GM23248 (cell line): ENCODE measurements around the gene NOX4. TPM values are rescaled to one million over a fixed set of nuclear protein-coding genes. Genes with fewer than 3 reads are reported as not detected.

Source experiments
- DNase-seq: peaks from one replicate; pipeline ENCODE4 v3.0.0-alpha.2; 2015
- H2AFZ ChIP-seq: fragments of 200-600 bp; sonication (generic); 2 replicates; pipeline ENCODE4 v1.6.1; 2016; ENCODE audit warnings: antibody characterized with exemption
- H3F3A ChIP-seq: fragments of 200-600 bp; sonication (generic); 2 replicates; pipeline ENCODE4 v1.6.1; 2016; ENCODE audit warnings: mild to moderate bottlenecking, antibody characterized with exemption, mixed run types; ENCODE audit not compliant: insufficient read depth
- H3K27ac ChIP-seq: fragments of 200-600 bp; sonication (generic); 2 replicates; pipeline ENCODE4 v1.5.1; 2016; ENCODE audit warnings: mild to moderate bottlenecking
- H3K27me3 ChIP-seq: fragments of 200-600 bp; sonication (generic); replicated peaks from 2 replicates; pipeline ENCODE4 v1.6.1; 2016; ENCODE audit warnings: mild to moderate bottlenecking; ENCODE audit not compliant: insufficient read depth
- H3K36me3 ChIP-seq: fragments of 200-600 bp; sonication (generic); 2 replicates; pipeline ENCODE4 v1.6.1; 2016; ENCODE audit warnings: low read depth, mild to moderate bottlenecking
- H3K4me1 ChIP-seq: fragments of 200-600 bp; sonication (generic); 2 replicates; pipeline ENCODE4 v1.6.1; 2016; ENCODE audit warnings: mild to moderate bottlenecking; ENCODE audit not compliant: insufficient read depth
- H3K4me2 ChIP-seq: fragments of 200-600 bp; sonication (generic); one replicate; pipeline ENCODE4 v1.6.1; 2016; ENCODE audit warnings: mild to moderate bottlenecking; ENCODE audit not compliant: unreplicated experiment
- H3K4me3 ChIP-seq: fragments of 200-600 bp; sonication (generic); 2 replicates; pipeline ENCODE4 v1.5.1; 2016; ENCODE audit warnings: mild to moderate bottlenecking
- H3K79me2 ChIP-seq: fragments of 200-600 bp; sonication (generic); 2 replicates; pipeline ENCODE4 v1.6.1; 2016; ENCODE audit warnings: mild to moderate bottlenecking; ENCODE audit not compliant: insufficient read depth
- H3K9ac ChIP-seq: fragments of 200-600 bp; sonication (generic); 2 replicates; pipeline ENCODE4 v1.6.1; 2016; ENCODE audit warnings: mild to moderate bottlenecking
- H3K9me2 ChIP-seq: fragments of 200-600 bp; sonication (generic); 2 replicates; pipeline ENCODE4 v1.6.1; 2016; ENCODE audit warnings: mixed run types, mild to moderate bottlenecking, moderate library complexity; ENCODE audit not compliant: insufficient read depth
- H3K9me3 ChIP-seq: fragments of 200-600 bp; sonication (generic); one replicate; pipeline ENCODE4 v1.6.1; 2017; ENCODE audit warnings: low read depth
- H4K20me1 ChIP-seq: fragments of 200-600 bp; sonication (generic); 2 replicates; pipeline ENCODE4 v1.6.0; 2016; ENCODE audit not compliant: insufficient read depth
- EZH2 ChIP-seq: fragments of 200-600 bp; sonication (generic); IDR thresholded peaks from 2 replicates; pipeline ENCODE4 v1.6.1; 2018; ENCODE audit warnings: antibody characterized with exemption, mild to moderate bottlenecking; ENCODE audit not compliant: insufficient read depth, poor library complexity, severe bottlenecking
- EZH2phosphoT487 ChIP-seq: fragments of 200-600 bp; sonication (generic); IDR thresholded peaks from 2 replicates; pipeline ENCODE4 v1.6.1; 2018; ENCODE audit warnings: antibody characterized with exemption, moderate library complexity, mild to moderate bottlenecking, low read depth; ENCODE audit not compliant: insufficient read depth
- WGBS, 2 experiments: methylation state at CpG; one replicate each; pipeline ENCODE4 v1.1.6; 2015 to 2017; ENCODE audit warnings: low lambda C conversion rate in 2 of 2, low coverage in 1 of 2; ENCODE audit errors: missing lambda C conversion rate in 2 of 2; 5-methylcytosine and 5-hydroxymethylcytosine counted together
- in situ Hi-C: fragments of 300-500 bp; cut with MboI; formaldehyde crosslinking; loops from 2 replicates; pipeline ENCODE4 v1.15.0; 2020
- polyA plus RNA-seq: library from polyadenylated mRNA; unstranded; fragments of >200 nt; fragmentation: Nextera tagmentation; extraction: Ambion mirVana; gene quantifications from 2 replicates; pipeline ENCODE4 v1.2.1, GENCODE V29; 2016
- total RNA-seq: library from RNA; depleted of rRNA; stranded (reverse); fragments of >200 nt; shearing (Covaris generic); gene quantifications from 2 replicates; pipeline ENCODE4 v1.2.3, GENCODE V29; 2014; rRNA removed

NOX4 gene
- total RNA-seq, result 0.54 and 2.0 TPM in 2 replicates
- 0.56 and 1.4 TPM in 2 replicates for polyA plus RNA-seq

DNA sequence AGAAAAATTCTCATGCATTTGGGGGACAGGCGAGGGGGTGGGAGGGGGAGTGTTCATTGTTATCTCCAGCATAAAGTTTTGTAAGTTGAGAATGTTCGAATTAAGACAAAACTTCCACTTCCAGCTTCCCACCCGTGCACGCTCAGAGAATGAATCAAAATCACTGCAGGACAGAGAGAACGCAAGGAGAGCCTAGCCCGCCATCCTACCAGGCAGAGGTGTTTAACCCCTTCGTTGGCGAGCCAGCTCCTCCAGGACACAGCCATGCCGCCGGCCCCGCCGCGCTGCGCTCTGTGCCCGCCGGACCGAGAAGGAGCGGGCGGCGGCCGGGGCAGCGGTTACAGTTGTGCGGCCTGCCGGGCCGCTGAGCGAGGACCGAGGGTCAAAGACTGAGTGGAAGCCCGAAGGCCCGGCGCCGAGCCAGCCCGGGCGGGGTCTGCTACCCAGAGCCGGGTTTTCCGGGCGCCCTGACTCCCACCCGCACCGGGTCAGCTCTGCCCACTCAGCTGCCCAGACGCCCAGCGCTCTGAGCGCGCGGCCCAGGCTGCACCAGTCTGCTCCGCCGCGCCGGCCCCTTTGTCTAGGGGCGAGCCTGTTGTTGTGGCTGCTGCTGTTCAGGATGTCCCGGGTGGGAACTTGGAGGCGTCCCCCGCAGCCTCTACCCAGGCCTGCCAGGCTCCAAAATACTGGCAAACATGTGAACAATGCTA lies at the start of gene NOX4:
Gene NOX4 (minus strand): TSS at position 395 of the 710 bp plus-strand sequence. CDS start 129 bp downstream, at position 266.
- 3 to 6% methylated on average over 44 to 48 of the region's 51 CpGs for WGBS, 2 experiments
- peak within 1 kb of the TSS; percentile 95 for H2AFZ ChIP-seq
- peak within 1 kb of the TSS; percentile 75 for H3K9ac ChIP-seq
- H3K27ac ChIP-seq, result no peak within 1 kb of the TSS
- no peaks in the 10 kb centered on the region for H3K9me2 ChIP-seq
- in situ Hi-C loops, result no loop called here
- H4K20me1 ChIP-seq, result no peaks in the 10 kb centered on the region
- H3K27me3 ChIP-seq, result no peaks in the 10 kb centered on the region
- no peaks in the 10 kb centered on the region for H3K36me3 ChIP-seq
- TF ChIP-seq EZH2, result no peak
- no peak for TF ChIP-seq EZH2phosphoT487
- peak; percentile 55 for DNase-seq
- peak within 1 kb of the TSS; percentile 71 for H3K4me3 ChIP-seq
- peaks cover 24% of the 10 kb centered on the region for H3K4me1 ChIP-seq
- H3F3A ChIP-seq, result peaks cover 12% of the 10 kb centered on the region
- no peaks in the 10 kb centered on the region for H3K79me2 ChIP-seq
- no peaks in the 10 kb centered on the region for H3K9me3 ChIP-seq
- H3K4me2 ChIP-seq, result peak within 1 kb of the TSS; percentile 73

GRCh38 chr11:89540826-89541225 lies 49.7 kb upstream of the NOX4 start:
- H3K27ac ChIP-seq, result no peak overlapping the region
- TF ChIP-seq EZH2phosphoT487 (no peak), EZH2 (no peak)
- in situ Hi-C loops, result no loop called here

GRCh38 chr11:89537936-89538335 lies 46.8 kb upstream of the NOX4 start:
- in situ Hi-C loops, result loop anchor here (10.0 kb wide), 1 partner anchor 63 kb away; no protein-coding TSS in a partner anchor
- H3K27ac ChIP-seq, result no peak overlapping the region
- TF ChIP-seq EZH2phosphoT487, result no peak
- no peak for TF ChIP-seq EZH2

More at GRCh38 chr11:89540826-89541225, 49.7 kb upstream of the NOX4 start:
- H2AFZ ChIP-seq, result no peak overlapping the region
- WGBS, 2 experiments, result 35 to 38% methylated on average over 1 of the region's 1 CpG
- H3K36me3 ChIP-seq, result no peaks in the 10 kb centered on the region
- H3K4me2 ChIP-seq, result no peak overlapping the region
- no peaks in the 10 kb centered on the region for H3K9me2 ChIP-seq
- no peaks in the 10 kb centered on the region for H3K9me3 ChIP-seq
- H3F3A ChIP-seq, result no peaks in the 10 kb centered on the region
- no peak overlapping the region for H3K9ac ChIP-seq
- H3K4me1 ChIP-seq, result no peaks in the 10 kb centered on the region
- H3K4me3 ChIP-seq, result no peak overlapping the region
- H4K20me1 ChIP-seq, result no peaks in the 10 kb centered on the region
- no peaks in the 10 kb centered on the region for H3K27me3 ChIP-seq
- no peak for DNase-seq
- H3K79me2 ChIP-seq, result no peaks in the 10 kb centered on the region

DNA sequence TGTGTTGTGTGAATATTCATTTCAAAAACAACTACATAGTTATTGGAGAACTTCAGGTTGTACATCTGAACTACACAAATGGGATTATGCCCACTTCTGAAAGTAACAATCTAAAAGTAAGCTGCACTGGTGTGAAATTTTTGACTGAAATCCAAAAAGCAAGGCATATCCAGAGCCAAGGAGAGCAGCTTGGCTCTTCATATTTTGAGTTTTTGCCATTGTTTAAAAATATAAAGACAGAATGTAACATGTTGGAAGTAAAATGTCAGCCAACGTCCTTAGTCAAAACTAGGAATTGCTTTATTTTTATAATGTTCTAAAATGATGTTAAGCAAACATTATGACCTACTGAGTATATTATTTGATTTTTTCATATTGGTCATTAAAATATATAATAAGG lies 45.8 kb upstream of the NOX4 start:
- Histone ChIP-seq H2AFZ (no peak overlapping the region), H3F3A (no peaks in the 10 kb centered on the region), H3K36me3 (no peaks in the 10 kb centered on the region), H3K9me2 (no peaks in the 10 kb centered on the region), H3K27ac (no peak overlapping the region), H3K9ac (no peak overlapping the region), H3K4me3 (no peak overlapping the region), H3K4me1 (no peaks in the 10 kb centered on the region), H3K4me2 (no peak overlapping the region), H3K27me3 (no peaks in the 10 kb centered on the region), H3K9me3 (no peaks in the 10 kb centered on the region), H4K20me1 (no peaks in the 10 kb centered on the region), H3K79me2 (no peaks in the 10 kb centered on the region)
- TF ChIP-seq EZH2phosphoT487 (no peak), EZH2 (no peak)
- no peak for DNase-seq
- WGBS, 2 experiments, result 0 to 3% methylated on average over 1 of the region's 1 CpG
- in situ Hi-C loops, result loop anchor here (10.0 kb wide), 1 partner anchor 62 kb away; no protein-coding TSS in a partner anchor

More at GRCh38 chr11:89537936-89538335, 46.8 kb upstream of the NOX4 start:
- Histone ChIP-seq H3K79me2 (no peaks in the 10 kb centered on the region), H3F3A (no peaks in the 10 kb centered on the region), H3K9me2 (no peaks in the 10 kb centered on the region), H3K27me3 (no peaks in the 10 kb centered on the region), H3K4me3 (no peak overlapping the region), H3K9ac (no peak overlapping the region), H4K20me1 (no peaks in the 10 kb centered on the region), H2AFZ (no peak overlapping the region), H3K4me2 (no peak overlapping the region), H3K36me3 (no peaks in the 10 kb centered on the region), H3K4me1 (no peaks in the 10 kb centered on the region), H3K9me3 (no peaks in the 10 kb centered on the region)
- no peak for DNase-seq
- 20 to 22% methylated on average over 1 of the region's 1 CpG for WGBS, 2 experiments
